Aorta (tissue), 5 donors: ENCODE measurements around the gene TRIM28. TPM values are rescaled to one million over a fixed set of nuclear protein-coding genes. Genes with fewer than 3 reads are reported as not detected.
A peak's percentile ranks its signal among the peaks of the same experiment; 100 is the strongest.

Source experiments
- ATAC-seq: fragments of 200-7000 bp; cut with Tn5 transposase; one replicate; pipeline ENCODE4 v1.9.1; 2022; ENCODE audit warnings: moderate library complexity; ENCODE audit not compliant: low FRiP score
- DNase-seq, 2 donors: peaks; one replicate each; pipeline ENCODE4 v3.0.0-alpha.2; 2020
- H3K27ac ChIP-seq, 2 donors: one replicate each; pipeline ENCODE4 v1.5.1; 2013; ENCODE audit warnings: low read length in 2 of 2, mild to moderate bottlenecking in 2 of 2, moderate library complexity in 2 of 2, control low read depth in 1 of 2, inconsistent platforms in 1 of 2, low read depth in 1 of 2
- H3K27me3 ChIP-seq, 2 donors: one replicate each; pipeline ENCODE4 v1.6.1; 2013; ENCODE audit warnings: control low read depth in 1 of 2, low read length in 1 of 2, mild to moderate bottlenecking in 1 of 2, moderate library complexity in 1 of 2; ENCODE audit not compliant: insufficient read depth in 2 of 2, control insufficient read depth in 1 of 2
- H3K36me3 ChIP-seq, 2 donors: one replicate each; pipeline ENCODE4 v1.6.1; 2013; ENCODE audit warnings: control low read depth in 1 of 2, low read length in 1 of 2, mild to moderate bottlenecking in 1 of 2; ENCODE audit not compliant: insufficient read depth in 2 of 2, control insufficient read depth in 1 of 2
- H3K4me1 ChIP-seq, 2 donors: one replicate each; pipeline ENCODE4 v1.6.1; 2013; ENCODE audit warnings: low read length in 2 of 2, control low read depth in 1 of 2, mild to moderate bottlenecking in 1 of 2, moderate library complexity in 1 of 2; ENCODE audit not compliant: insufficient read depth in 2 of 2, control insufficient read depth in 1 of 2
- H3K4me3 ChIP-seq, 2 donors: one replicate each; pipeline ENCODE4 v1.5.1; 2013; ENCODE audit warnings: low read length in 2 of 2, control low read depth in 1 of 2, mild to moderate bottlenecking in 1 of 2
- H3K9me3 ChIP-seq: one replicate; pipeline ENCODE4 v1.6.1; 2013; ENCODE audit warnings: mild to moderate bottlenecking, low read length; ENCODE audit not compliant: control insufficient read depth
- WGBS, 2 donors: extraction: QIAGEN DNeasy Blood & Tissue Kit; methylation state at CpG; one replicate each; pipeline ENCODE4 v1.1.7; 2013; 5-methylcytosine and 5-hydroxymethylcytosine counted together
- intact Hi-C, 2 donors: fragments of 100-400 bp; cut with DNase I; formaldehyde crosslinking; loops; one replicate each; pipeline versions ENCODE4 v1.14.2 to v1.15.0; 2022
- polyA plus RNA-seq, 2 donors: library from polyadenylated mRNA; stranded (reverse); fragments of 200-250 nt; gene quantifications; one replicate each; pipeline ENCODE4 v1.2.3, GENCODE V29; 2013
- total RNA-seq, 2 donors: library from RNA; stranded (reverse); fragmentation: NEBNext Ultra II Directional; extraction: Animal tissue kit (Norgen Biotek cat#: 25700); gene quantifications; one replicate each; pipeline ENCODE4 v1.2.1, GENCODE V29; 2021
- donor health status: healthy with polysubstance abuse.
- donor health status: Bipolar disorder and iron deficiency.
- donor health status: DM: no; HTN: no; CAD: no.
- donor health status: DM: no; HTN: no; CAD: no.
- donor health status: DM: yes; HTN: yes; CAD: no.

Gene TRIM28
- total and polyA plus RNA-seq, 4 donors, result 76.5 to 210 (median 173) TPM

DNA sequence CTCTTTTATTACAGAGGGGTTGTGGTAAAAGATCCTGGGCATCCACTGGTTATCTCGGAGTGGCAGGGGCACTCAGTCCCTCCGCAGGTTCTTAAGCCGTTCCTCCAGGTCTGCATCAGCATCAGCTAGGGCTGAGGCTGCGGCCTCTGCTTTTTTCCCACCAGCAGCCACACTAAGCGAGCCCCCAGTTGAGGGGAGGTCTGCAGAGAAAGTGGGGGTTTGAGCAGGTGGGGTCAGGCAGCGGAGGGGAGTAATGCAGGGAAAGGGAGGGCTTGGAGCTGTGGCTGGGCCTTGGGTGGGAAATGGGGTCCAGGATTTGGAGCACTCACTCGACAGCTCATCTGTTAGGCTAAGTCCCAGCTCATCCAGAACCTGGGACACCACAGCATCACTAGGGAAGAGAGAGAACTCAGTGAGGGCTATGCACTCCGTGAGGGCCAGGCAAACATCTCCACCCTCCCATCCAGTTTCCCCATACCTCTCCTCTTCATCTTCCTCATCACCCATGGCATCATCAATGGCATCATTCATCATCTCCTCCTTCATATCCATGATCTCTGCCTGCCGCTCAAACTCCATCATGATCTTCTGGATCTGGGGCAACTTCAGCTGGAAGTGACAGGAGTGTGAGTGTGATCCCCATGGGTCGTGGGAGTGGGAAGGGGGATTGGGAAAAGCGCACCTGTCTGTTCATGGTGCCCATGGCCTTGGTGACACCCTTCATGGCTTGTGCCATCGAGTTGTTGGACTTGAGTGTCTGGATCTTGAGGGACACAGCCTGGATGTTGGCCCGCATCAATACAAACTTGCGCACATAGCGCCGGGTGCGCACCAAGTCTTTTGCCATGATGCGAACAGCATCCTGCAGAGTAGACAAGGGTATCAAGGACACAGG lies 8.0 kb downstream of the TRIM28 start:
- ATAC-seq (no peak), DNase-seq (peak; percentile 29 to 57)
- H3K4me3 ChIP-seq, result no peak overlapping the region
- intact Hi-C loops, result no loop called here
- no peak overlapping the region for H3K27ac ChIP-seq
- H3K4me1 ChIP-seq, result no peaks in the 10 kb centered on the region
- H3K9me3 ChIP-seq, result no peaks in the 10 kb centered on the region
- H3K27me3 ChIP-seq, result no peaks in the 10 kb centered on the region
- H3K36me3 ChIP-seq, result peaks cover 3 to 19% of the 10 kb centered on the region in 2 donors
- 90 to 93% methylated on average over 18 of the region's 18 CpGs for WGBS, 2 donors

DNA sequence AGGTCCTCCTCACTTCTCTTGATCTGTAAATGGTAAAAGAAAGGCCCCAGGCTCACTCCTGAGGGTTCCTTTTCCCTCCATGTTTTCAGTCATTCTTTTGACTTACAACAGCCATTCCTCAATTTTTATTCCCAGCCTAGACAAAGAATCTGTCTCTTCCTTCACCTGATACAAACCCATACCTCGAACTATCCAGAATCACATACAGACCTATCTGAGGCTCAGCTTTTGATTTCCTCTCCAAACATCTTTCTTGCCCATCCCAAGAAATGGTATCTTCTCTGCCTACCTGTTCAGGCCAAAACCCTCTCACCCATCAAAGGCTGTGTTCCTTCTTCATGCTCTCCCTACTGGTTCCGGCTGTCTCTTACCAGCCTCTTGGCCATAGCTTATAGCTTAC lies 8.8 kb downstream of the TRIM28 start:
- Histone ChIP-seq H3K4me3 (no peak overlapping the region), H3K4me1 (no peaks in the 10 kb centered on the region), H3K9me3 (no peaks in the 10 kb centered on the region), H3K27me3 (no peaks in the 10 kb centered on the region), H3K36me3 (peaks cover 3 to 17% of the 10 kb centered on the region in 2 donors), H3K27ac (no peak overlapping the region)
- WGBS, 2 donors, result 89 to 92% methylated on average over 2 of the region's 2 CpGs
- intact Hi-C loops, result no loop called here
- ATAC-seq (no peak), DNase-seq (no peak)

DNA sequence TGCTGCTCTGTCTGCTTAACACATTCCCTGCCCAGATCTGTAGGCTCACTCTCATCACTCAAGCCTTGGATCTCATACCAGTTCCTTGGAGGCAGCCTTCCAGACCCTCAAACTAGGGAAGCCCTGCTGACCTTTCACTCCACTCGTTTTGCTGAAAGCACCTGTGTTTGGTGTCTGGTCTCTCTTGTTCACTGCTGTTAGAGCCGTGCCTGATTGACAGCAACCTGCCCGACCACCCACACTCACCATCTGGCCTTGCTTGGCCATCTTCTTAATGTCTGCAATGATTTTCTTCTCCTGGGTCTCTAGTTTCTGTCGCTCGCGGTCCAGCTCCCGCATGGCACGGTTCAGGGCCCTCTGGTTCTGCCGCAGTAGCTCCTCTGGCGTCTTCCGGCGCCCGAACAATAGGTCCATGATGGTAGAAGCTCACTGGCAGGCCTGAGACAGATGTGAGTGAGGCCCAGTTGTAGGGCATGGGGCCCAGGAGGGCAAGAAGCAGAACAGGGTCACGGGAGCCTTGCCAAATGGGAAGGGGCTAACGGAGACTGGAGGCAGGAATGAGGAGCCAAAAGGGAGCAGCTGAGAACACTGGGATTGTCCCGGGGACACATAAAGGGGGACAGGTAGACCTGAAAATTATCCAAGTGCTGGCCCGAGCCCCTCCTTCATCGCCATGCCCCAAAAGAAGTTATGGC lies 10.1 kb downstream of the TRIM28 start:
- WGBS, 2 donors, result 26 to 27% methylated on average over 18 of the region's 18 CpGs
- peak; percentile 51 to 70 for DNase-seq
- intact Hi-C loops, result no loop called here

GRCh38 chr19:58554494-58555368 lies 10.9 kb downstream of the TRIM28 start, which contains the start of gene CHMP2A:
Gene CHMP2A (minus strand): TSS chr19:58555105. CDS start chr19:58554212, 893 bp downstream.
- ATAC-seq (peak; percentile 84), DNase-seq (peak; percentile 99 to 100)
- Histone ChIP-seq H3K4me3 (peak within 1 kb of the TSS; percentile 39 to 57), H3K27ac (peak within 1 kb of the TSS in 1 of 2 donors; percentile 91), H3K4me1 (no peaks in the 10 kb centered on the region), H3K9me3 (no peaks in the 10 kb centered on the region), H3K27me3 (no peaks in the 10 kb centered on the region), H3K36me3 (peaks cover 0 to 7% of the 10 kb centered on the region in 2 donors)
- WGBS, 2 donors, result 0% methylated on average over 49 to 69 of the region's 69 CpGs
- intact Hi-C loops, result no loop called here

More for the DNA sequence above, 10.1 kb downstream of the TRIM28 start:
- Histone ChIP-seq H3K27me3 (no peaks in the 10 kb centered on the region), H3K4me1 (no peaks in the 10 kb centered on the region), H3K9me3 (no peaks in the 10 kb centered on the region), H3K36me3 (peaks cover 3 to 9% of the 10 kb centered on the region in 2 donors), H3K27ac (peak overlapping the region in 1 of 2 donors; percentile 91), H3K4me3 (peak overlapping the region; percentile 39 to 57)
- ATAC-seq, result no peak

DNA sequence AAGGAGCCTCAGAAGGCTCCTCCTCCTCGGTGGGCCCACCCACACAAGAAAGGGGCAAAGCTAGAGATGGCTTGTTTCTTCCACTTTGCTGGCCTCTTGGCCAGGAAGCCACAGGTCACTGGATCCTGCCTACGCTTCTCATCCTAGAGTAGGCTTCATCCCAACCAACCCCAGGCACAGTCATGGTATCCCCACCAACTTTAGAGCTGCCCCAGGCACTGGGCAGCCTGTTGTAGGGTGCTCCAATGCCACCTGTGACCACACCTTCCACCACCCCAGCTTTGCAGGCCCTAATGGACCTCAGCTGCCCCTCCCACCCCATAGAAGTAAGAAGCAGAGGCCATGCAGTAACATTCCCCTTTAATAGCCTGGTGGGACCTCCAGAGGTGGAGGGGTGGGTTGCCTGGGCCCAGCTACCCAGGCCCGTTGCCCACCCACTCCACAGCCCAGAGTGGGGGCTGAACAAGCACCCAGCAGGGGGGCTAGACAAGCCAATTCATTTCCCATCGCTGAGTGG lies 11.6 kb downstream of the TRIM28 start:
- Histone ChIP-seq H3K27ac (peak overlapping the region in 1 of 2 donors; percentile 76), H3K36me3 (peaks cover 0 to 3% of the 10 kb centered on the region in 2 donors), H3K4me3 (no peak overlapping the region), H3K9me3 (no peaks in the 10 kb centered on the region), H3K27me3 (no peaks in the 10 kb centered on the region), H3K4me1 (no peaks in the 10 kb centered on the region)
- intact Hi-C loops, result no loop called here
- 40 to 42% methylated on average over 4 of the region's 4 CpGs for WGBS, 2 donors
- ATAC-seq (no peak), DNase-seq (peak; percentile 50 to 54)

DNA sequence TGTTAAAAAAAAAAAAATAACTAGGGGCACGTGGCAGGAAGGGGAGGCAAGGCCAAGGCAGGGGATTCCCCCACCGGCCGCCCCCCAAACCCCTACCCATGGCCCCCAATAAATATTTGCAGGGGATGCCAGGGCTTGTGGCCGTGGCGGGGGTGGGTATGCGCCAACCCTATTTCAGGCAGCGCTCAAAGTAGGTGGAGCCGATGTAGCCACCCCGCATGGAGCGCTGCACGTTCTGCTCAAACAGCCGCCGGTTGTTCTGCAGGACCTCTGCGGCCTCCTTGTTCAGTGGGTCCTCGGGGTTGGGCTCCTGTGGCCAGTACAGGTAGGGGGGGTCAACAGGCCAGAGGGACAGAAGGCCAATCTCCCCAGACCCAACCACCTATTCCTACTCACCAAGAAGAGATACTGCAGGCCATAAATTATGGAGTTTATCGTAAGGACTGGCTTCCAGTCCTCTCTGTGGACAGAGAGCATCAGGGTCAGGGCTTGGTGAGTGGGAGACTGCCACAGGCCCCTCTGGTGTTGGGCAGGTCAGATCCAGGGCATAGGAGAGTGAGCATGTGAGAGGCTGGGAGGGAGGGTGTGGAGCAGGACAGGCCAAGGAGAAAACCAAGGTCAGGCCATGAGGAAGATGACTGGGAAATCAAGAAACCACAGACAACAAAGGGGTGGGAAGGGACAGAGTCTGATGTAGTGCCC lies 12.2 kb downstream of the TRIM28 start:
- ATAC-seq (no peak), DNase-seq (peak; percentile 51 to 75)
- Histone ChIP-seq H3K4me1 (no peaks in the 10 kb centered on the region), H3K4me3 (no peak overlapping the region), H3K36me3 (no peaks in the 10 kb centered on the region), H3K27ac (no peak overlapping the region), H3K9me3 (no peaks in the 10 kb centered on the region), H3K27me3 (no peaks in the 10 kb centered on the region)
- intact Hi-C loops, result no loop called here
- WGBS, 2 donors, result 84 to 86% methylated on average over 16 of the region's 16 CpGs

DNA sequence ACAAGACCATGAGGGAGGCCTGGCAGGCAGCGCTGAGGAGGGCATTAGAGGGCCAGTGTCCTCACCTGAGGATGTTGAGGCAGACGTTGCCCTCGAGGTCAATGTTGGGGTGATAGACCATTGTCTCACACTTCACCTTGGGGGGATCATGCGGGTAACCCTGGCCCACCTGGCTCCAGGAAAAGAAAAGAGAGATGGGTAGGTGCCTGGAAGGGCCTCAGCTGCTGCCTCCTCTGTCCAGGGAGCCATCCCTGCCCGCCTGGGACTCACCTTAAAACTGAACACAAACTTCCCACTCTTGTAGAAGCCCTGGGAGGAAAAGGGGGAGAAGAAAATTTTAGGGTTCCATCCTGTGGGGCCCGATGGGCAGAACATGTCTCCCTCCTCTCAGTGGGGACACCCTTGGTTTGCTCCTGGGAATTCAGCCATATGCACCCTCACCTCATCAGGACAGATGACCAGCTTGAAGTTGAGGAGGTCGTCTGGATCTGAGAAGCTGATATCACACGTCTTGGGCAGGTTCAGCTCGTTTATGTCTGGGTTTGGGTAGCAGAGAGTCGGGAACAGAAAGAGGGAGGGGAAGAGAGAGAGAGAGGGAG lies 12.9 kb downstream of the TRIM28 start:
- H3K36me3 ChIP-seq, result no peaks in the 10 kb centered on the region
- DNase-seq (peak; percentile 41 to 42), ATAC-seq (no peak)
- H3K27me3 ChIP-seq, result no peaks in the 10 kb centered on the region
- WGBS, 2 donors, result 60 to 67% methylated on average over 10 of the region's 10 CpGs
- H3K9me3 ChIP-seq, result no peaks in the 10 kb centered on the region
- intact Hi-C loops, result no loop called here
- H3K4me1 ChIP-seq, result no peaks in the 10 kb centered on the region
- H3K4me3 ChIP-seq, result no peak overlapping the region
- peak overlapping the region in 1 of 2 donors; percentile 4 for H3K27ac ChIP-seq
